A549 (cell line): ENCODE measurements around the gene CARD9.

Experiments
- BHLHE40 ChIP-seq: IDR thresholded peaks from 2 replicates; pipeline ENCODE4 v1.6.1; 2012; ENCODE audit warnings: low read depth, low read length, inconsistent platforms
- CHD4 ChIP-seq: fragments of 200-600 bp; sonication (generic); IDR thresholded peaks from 2 replicates; pipeline ENCODE4 v1.6.1; 2016; ENCODE audit warnings: antibody characterized with exemption, mild to moderate bottlenecking, borderline replicate concordance
- EP300 ChIP-seq, 2 experiments: fragments of >200 bp; sonication (Bioruptor Twin); formaldehyde crosslinking; IDR thresholded peaks; 2 replicates in 1 of 2; 3 replicates in 1 of 2; pipeline ENCODE4 v1.6.1; 2016 to 2017
- ESRRA ChIP-seq: fragments of 150-350 bp; IDR thresholded peaks from 2 replicates; pipeline ENCODE4 v1.6.1; 2014; ENCODE audit warnings: mild to moderate bottlenecking, low read length, borderline replicate concordance
- MAZ ChIP-seq: fragments of 150-350 bp; IDR thresholded peaks from 2 replicates; pipeline ENCODE4 v1.6.1; 2014; ENCODE audit warnings: antibody characterized with exemption, low read depth, low read length, borderline replicate concordance
- MYC ChIP-seq: IDR thresholded peaks from 2 replicates; pipeline ENCODE4 v1.6.1; 2012; ENCODE audit warnings: mild to moderate bottlenecking, inconsistent platforms, low read length, improper control_type of control experiment, borderline replicate concordance
- POLR2A ChIP-seq: IDR thresholded peaks from 2 replicates; pipeline ENCODE4 v1.6.1; 2012; ENCODE audit warnings: mild to moderate bottlenecking, low read length
- RAD21 ChIP-seq, 2 experiments: fragments of >200 bp in 1 of 2; sonication (Bioruptor Twin) in 1 of 2; formaldehyde crosslinking in 1 of 2; IDR thresholded peaks in 1 of 2; conservative IDR thresholded peaks in 1 of 2; 2 replicates in 1 of 2; 3 replicates in 1 of 2; pipeline ENCODE4 v1.6.1; 2012 to 2018; ENCODE audit warnings: inconsistent platforms in 1 of 2
- ZSCAN20 ChIP-seq: fragments of 250-450 bp; sonication (Bioruptor Pico); IDR thresholded peaks from 2 replicates; pipeline ENCODE4 v1.8.0; 2022; ENCODE audit warnings: mild to moderate bottlenecking, moderate library complexity
- TF ChIP-seq, protein P1 (sequence below): fragments of >200 bp; sonication (Bioruptor Twin); formaldehyde crosslinking; IDR thresholded peaks from 3 replicates; pipeline ENCODE4 v1.5.1; 2016
- TF ChIP-seq, protein P2 (sequence below): fragments of 450-650 bp; IDR thresholded peaks from 2 replicates; pipeline ENCODE4 v1.6.1; 2014; ENCODE audit warnings: antibody characterized with exemption
- TF ChIP-seq, protein P3 (sequence below): fragments of 200-600 bp; sonication (generic); IDR thresholded peaks from 2 replicates; pipeline ENCODE4 v1.6.1; 2016; ENCODE audit warnings: antibody characterized with exemption, mild to moderate bottlenecking, moderate library complexity
- TF ChIP-seq, protein P4 (sequence below): IDR thresholded peaks from 2 replicates; pipeline ENCODE4 v1.6.1; 2012; ENCODE audit warnings: low read depth, borderline replicate concordance

DNA sequence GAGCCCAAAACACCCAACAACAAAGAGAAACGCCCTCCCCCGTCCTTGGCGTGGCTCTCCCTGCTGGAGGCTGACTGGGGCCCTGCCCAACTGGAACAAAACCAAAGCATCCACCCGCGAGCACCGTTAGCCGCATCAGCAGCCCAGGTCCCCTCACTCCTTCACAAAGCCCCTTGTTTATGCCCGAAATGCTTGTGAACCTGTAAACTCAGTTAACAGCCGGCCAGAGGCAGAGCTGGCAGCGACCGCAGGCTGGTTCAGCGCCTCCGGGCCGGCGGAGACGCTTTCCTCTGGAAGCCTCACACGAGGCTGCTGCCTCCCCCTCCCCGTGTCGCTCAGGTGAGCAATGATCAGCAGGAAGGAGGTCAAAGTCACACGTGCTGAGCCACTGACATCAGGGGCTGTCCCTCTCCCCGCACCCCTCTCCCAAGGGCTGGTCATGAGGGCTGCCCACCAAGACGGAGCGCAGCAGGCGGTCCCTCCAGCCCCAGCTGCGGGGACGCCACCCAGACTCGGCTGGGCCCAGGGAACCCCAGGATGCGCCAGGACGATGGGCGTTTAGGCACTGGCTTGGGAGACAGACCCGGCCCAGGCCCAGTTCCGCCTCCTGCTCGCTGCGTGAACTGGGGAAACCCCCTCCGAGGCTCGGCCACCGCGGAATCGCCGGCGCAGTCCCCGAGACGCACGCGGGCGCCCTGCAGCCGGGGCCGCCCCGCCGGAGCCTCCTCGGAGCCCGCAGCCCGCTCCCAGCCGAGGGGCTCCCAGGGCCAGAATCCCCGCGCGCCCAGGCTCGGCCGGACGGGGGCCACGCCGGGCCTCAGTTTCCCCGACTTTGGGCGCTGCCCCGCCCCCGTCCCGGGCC, 25.9 kb upstream of the CARD9 start:
- TF ChIP-seq, protein P1, sequence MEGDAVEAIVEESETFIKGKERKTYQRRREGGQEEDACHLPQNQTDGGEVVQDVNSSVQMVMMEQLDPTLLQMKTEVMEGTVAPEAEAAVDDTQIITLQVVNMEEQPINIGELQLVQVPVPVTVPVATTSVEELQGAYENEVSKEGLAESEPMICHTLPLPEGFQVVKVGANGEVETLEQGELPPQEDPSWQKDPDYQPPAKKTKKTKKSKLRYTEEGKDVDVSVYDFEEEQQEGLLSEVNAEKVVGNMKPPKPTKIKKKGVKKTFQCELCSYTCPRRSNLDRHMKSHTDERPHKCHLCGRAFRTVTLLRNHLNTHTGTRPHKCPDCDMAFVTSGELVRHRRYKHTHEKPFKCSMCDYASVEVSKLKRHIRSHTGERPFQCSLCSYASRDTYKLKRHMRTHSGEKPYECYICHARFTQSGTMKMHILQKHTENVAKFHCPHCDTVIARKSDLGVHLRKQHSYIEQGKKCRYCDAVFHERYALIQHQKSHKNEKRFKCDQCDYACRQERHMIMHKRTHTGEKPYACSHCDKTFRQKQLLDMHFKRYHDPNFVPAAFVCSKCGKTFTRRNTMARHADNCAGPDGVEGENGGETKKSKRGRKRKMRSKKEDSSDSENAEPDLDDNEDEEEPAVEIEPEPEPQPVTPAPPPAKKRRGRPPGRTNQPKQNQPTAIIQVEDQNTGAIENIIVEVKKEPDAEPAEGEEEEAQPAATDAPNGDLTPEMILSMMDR = no peak
- TF ChIP-seq, protein P2, sequence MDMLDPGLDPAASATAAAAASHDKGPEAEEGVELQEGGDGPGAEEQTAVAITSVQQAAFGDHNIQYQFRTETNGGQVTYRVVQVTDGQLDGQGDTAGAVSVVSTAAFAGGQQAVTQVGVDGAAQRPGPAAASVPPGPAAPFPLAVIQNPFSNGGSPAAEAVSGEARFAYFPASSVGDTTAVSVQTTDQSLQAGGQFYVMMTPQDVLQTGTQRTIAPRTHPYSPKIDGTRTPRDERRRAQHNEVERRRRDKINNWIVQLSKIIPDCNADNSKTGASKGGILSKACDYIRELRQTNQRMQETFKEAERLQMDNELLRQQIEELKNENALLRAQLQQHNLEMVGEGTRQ = no peak
- TF ChIP-seq, protein P3, sequence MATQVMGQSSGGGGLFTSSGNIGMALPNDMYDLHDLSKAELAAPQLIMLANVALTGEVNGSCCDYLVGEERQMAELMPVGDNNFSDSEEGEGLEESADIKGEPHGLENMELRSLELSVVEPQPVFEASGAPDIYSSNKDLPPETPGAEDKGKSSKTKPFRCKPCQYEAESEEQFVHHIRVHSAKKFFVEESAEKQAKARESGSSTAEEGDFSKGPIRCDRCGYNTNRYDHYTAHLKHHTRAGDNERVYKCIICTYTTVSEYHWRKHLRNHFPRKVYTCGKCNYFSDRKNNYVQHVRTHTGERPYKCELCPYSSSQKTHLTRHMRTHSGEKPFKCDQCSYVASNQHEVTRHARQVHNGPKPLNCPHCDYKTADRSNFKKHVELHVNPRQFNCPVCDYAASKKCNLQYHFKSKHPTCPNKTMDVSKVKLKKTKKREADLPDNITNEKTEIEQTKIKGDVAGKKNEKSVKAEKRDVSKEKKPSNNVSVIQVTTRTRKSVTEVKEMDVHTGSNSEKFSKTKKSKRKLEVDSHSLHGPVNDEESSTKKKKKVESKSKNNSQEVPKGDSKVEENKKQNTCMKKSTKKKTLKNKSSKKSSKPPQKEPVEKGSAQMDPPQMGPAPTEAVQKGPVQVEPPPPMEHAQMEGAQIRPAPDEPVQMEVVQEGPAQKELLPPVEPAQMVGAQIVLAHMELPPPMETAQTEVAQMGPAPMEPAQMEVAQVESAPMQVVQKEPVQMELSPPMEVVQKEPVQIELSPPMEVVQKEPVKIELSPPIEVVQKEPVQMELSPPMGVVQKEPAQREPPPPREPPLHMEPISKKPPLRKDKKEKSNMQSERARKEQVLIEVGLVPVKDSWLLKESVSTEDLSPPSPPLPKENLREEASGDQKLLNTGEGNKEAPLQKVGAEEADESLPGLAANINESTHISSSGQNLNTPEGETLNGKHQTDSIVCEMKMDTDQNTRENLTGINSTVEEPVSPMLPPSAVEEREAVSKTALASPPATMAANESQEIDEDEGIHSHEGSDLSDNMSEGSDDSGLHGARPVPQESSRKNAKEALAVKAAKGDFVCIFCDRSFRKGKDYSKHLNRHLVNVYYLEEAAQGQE = no peak
- TF ChIP-seq ZSCAN20 (CRISPR knock-in tag) (no peak), MYC (0 out of 2 replicates have a peak, but pooled peaks have one; percentile 29), BHLHE40 (no peak), RAD21 (conservative IDR thresholded peaks at IDR 0.05 in 1 of 2, IDR thresholded peaks at IDR 0.05 in 1 of 2) (no peak), ESRRA (no peak), EP300 (IDR thresholded peaks at IDR 0.05) (no peak), MAZ (no peak), CHD4 (no peak), POLR2A (no peak)
- TF ChIP-seq, protein P4, sequence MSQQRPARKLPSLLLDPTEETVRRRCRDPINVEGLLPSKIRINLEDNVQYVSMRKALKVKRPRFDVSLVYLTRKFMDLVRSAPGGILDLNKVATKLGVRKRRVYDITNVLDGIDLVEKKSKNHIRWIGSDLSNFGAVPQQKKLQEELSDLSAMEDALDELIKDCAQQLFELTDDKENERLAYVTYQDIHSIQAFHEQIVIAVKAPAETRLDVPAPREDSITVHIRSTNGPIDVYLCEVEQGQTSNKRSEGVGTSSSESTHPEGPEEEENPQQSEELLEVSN = no peak
